PC-9 (cell line): ENCODE data around the gene THADA.

ENCODE experiments used
- CTCF ChIP-seq: fragments of 200-600 bp; sonication (generic); conservative IDR thresholded peaks from 2 replicates; pipeline ENCODE4 v1.6.1; 2017; ENCODE audit warnings: mixed run types, antibody characterized with exemption, mild to moderate bottlenecking, moderate library complexity
- EZH2 ChIP-seq: fragments of 200-600 bp; sonication (generic); IDR thresholded peaks from 2 replicates; pipeline ENCODE4 v1.8.0; 2017; ENCODE audit warnings: antibody characterized with exemption, low read depth

- TF ChIP-seq CTCF (no peak), EZH2 (no peak)
Measured at GRCh38 chr2:43402452-43402937, 193.3 kb downstream of the THADA start.
